ENCODE measurements around the gene ANAPC15.

Gene ANAPC15

DNA sequence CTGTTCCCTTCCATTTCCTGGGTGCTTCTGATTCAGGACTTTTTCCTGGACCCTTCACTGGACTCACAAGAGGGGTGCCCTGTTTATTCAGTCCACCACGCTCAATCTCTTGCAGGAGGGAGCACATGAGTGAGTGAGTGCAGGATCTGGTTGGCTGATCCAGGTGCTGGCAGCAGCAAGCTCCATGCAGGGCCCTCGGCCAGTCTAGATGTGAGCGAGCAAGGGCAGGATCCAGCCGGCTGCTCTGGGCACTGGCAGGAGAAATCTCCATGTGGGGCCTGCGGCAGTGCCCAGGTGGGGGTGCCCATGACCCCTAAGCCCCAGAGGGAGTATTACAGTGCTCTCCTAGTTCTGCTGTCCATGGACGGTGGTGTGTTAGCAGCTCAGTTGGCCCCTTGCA is 11.6 kb upstream of the ANAPC15 start:
- H3K4ac ChIP-seq (ENCODE audit: low read depth, low read length), result no peak overlapping the region
- H4K5ac ChIP-seq (ENCODE audit: low read length), result no peak overlapping the region
- no peak overlapping the region for H4K8ac ChIP-seq (ENCODE audit: low read depth, low read length)
- no peaks in the 10 kb centered on the region for H3K79me1 ChIP-seq (ENCODE audit: low read length)
- H3K36me3 ChIP-seq (ENCODE audit: control insufficient read depth, insufficient read depth, low read length), result no peaks in the 10 kb centered on the region
- H3K27ac ChIP-seq (ENCODE audit: low read depth, low read length), result no peak overlapping the region
- H2BK15ac ChIP-seq (replicated peaks; ENCODE audit: low read depth), result no peak overlapping the region
- H3K4me3 ChIP-seq (ENCODE audit: low read length), result no peak overlapping the region
- no peak overlapping the region for H3K4me2 ChIP-seq (ENCODE audit: low read length)
- no peak overlapping the region for H2AK5ac ChIP-seq (ENCODE audit: low read length)
- no peak overlapping the region for H3K9ac ChIP-seq (ENCODE audit: low read length)
- H3K18ac ChIP-seq (ENCODE audit: low read length), result no peak overlapping the region
- no peak for DNase-seq
- WGBS (ENCODE audit: extremely low coverage, insufficient coverage, low lambda C conversion rate), result no CpG with 5 or more reads among the region's 6 CpGs
- H3K4me1 ChIP-seq (ENCODE audit: control insufficient read depth, low read depth, low read length), result no peaks in the 10 kb centered on the region
- no peak overlapping the region for H2BK5ac ChIP-seq (ENCODE audit: low read length)
- H3K79me2 ChIP-seq (ENCODE audit: control insufficient read depth, insufficient read depth, low read length), result no peaks in the 10 kb centered on the region
- no peak overlapping the region for H3K23ac ChIP-seq (ENCODE audit: low read length)
- no peaks in the 10 kb centered on the region for H3K27me3 ChIP-seq (ENCODE audit: insufficient read depth, low read length, poor library complexity)
- no peak overlapping the region for H2BK120ac ChIP-seq (ENCODE audit: low read depth, low read length)
- H3K56ac ChIP-seq (ENCODE audit: low read length), result no peak overlapping the region

DNA sequence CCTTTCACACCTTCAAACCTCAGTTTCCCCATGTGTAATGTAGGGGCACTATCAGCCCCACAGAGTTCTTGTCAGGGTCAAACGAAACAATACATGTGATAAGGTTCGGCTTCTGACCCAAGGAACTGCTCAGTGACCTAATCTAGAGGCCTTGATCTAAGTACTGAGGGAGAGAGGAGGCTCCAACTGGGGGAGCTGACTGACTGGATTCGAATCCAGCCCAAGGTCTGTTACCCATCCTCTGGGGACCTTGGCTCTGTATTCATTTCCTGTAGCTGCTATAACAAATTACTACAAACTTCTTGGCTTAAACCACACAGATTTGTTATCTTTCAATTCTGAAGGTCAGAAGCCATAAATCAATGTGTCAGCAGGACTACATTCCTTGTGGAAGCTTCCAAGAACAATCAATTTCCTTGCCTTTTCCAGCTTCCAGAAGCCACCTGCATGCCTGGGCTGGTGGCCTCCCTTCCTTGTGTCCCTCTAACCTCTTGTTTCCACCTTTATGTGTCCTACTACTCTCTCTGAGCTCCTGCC is 10.7 kb upstream of the ANAPC15 start:
- no peak overlapping the region for H2BK5ac ChIP-seq (ENCODE audit: low read length)
- no peak overlapping the region for H2BK120ac ChIP-seq (ENCODE audit: low read depth, low read length)
- no peak overlapping the region for H3K4me3 ChIP-seq (ENCODE audit: low read length)
- H3K4me1 ChIP-seq (ENCODE audit: control insufficient read depth, low read depth, low read length), result no peaks in the 10 kb centered on the region
- H3K27me3 ChIP-seq (ENCODE audit: insufficient read depth, low read length, poor library complexity), result no peaks in the 10 kb centered on the region
- no peak overlapping the region for H3K9ac ChIP-seq (ENCODE audit: low read length)
- H3K23ac ChIP-seq (ENCODE audit: low read length), result no peak overlapping the region
- H3K79me2 ChIP-seq (ENCODE audit: control insufficient read depth, insufficient read depth, low read length), result no peaks in the 10 kb centered on the region
- no peak overlapping the region for H4K8ac ChIP-seq (ENCODE audit: low read depth, low read length)
- no peak for DNase-seq
- no peak overlapping the region for H3K4ac ChIP-seq (ENCODE audit: low read depth, low read length)
- H3K4me2 ChIP-seq (ENCODE audit: low read length), result no peak overlapping the region
- H3K36me3 ChIP-seq (ENCODE audit: control insufficient read depth, insufficient read depth, low read length), result no peaks in the 10 kb centered on the region
- no peaks in the 10 kb centered on the region for H3K79me1 ChIP-seq (ENCODE audit: low read length)
- H3K18ac ChIP-seq (ENCODE audit: low read length), result no peak overlapping the region
- no CpG with 5 or more reads among the region's 3 CpGs for WGBS (ENCODE audit: extremely low coverage, insufficient coverage, low lambda C conversion rate)
- H2AK5ac ChIP-seq (ENCODE audit: low read length), result no peak overlapping the region
- no peak overlapping the region for H3K27ac ChIP-seq (ENCODE audit: low read depth, low read length)
- no peak overlapping the region for H2BK15ac ChIP-seq (replicated peaks; ENCODE audit: low read depth)
- H3K56ac ChIP-seq (ENCODE audit: low read length), result no peak overlapping the region
- no peak overlapping the region for H4K5ac ChIP-seq (ENCODE audit: low read length)

DNA sequence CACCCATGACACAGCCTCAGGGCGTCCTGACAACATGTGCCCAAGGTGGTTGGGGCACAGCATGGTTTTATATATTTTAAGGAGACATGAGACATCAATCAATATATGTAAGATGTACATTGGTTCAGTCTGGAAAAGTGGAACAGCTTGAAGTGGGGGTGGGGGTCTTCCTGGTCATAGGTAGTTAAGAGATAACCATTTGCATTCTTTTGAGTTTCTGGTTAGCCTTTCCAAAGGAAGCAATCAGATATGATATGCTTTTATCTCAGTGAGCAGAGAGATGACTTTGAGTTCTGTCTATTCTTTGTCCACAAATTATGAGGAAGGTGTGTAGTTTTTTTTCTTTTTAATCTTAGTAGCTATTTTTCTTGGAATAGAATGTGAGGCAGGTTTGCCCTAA is 10.1 kb upstream of the ANAPC15 start:
- no peaks in the 10 kb centered on the region for H3K4me1 ChIP-seq (ENCODE audit: control insufficient read depth, low read depth, low read length)
- H3K79me1 ChIP-seq (ENCODE audit: low read length), result no peaks in the 10 kb centered on the region
- H3K27me3 ChIP-seq (ENCODE audit: insufficient read depth, low read length, poor library complexity), result no peaks in the 10 kb centered on the region
- H3K4me2 ChIP-seq (ENCODE audit: low read length), result no peak overlapping the region
- no peak overlapping the region for H3K4ac ChIP-seq (ENCODE audit: low read depth, low read length)
- H3K18ac ChIP-seq (ENCODE audit: low read length), result no peak overlapping the region
- no peak overlapping the region for H2BK15ac ChIP-seq (replicated peaks; ENCODE audit: low read depth)
- DNase-seq, result no peak
- H3K23ac ChIP-seq (ENCODE audit: low read length), result no peak overlapping the region
- H3K4me3 ChIP-seq (ENCODE audit: low read length), result no peak overlapping the region
- H4K8ac ChIP-seq (ENCODE audit: low read depth, low read length), result no peak overlapping the region
- H3K9ac ChIP-seq (ENCODE audit: low read length), result no peak overlapping the region
- no peak overlapping the region for H3K27ac ChIP-seq (ENCODE audit: low read depth, low read length)
- H4K5ac ChIP-seq (ENCODE audit: low read length), result no peak overlapping the region
- no peaks in the 10 kb centered on the region for H3K79me2 ChIP-seq (ENCODE audit: control insufficient read depth, insufficient read depth, low read length)
- no CpG with 5 or more reads among the region's 1 CpG for WGBS (ENCODE audit: extremely low coverage, insufficient coverage, low lambda C conversion rate)
- H3K56ac ChIP-seq (ENCODE audit: low read length), result no peak overlapping the region
- no peaks in the 10 kb centered on the region for H3K36me3 ChIP-seq (ENCODE audit: control insufficient read depth, insufficient read depth, low read length)
- no peak overlapping the region for H2BK120ac ChIP-seq (ENCODE audit: low read depth, low read length)
- no peak overlapping the region for H2BK5ac ChIP-seq (ENCODE audit: low read length)
- no peak overlapping the region for H2AK5ac ChIP-seq (ENCODE audit: low read length)

DNA sequence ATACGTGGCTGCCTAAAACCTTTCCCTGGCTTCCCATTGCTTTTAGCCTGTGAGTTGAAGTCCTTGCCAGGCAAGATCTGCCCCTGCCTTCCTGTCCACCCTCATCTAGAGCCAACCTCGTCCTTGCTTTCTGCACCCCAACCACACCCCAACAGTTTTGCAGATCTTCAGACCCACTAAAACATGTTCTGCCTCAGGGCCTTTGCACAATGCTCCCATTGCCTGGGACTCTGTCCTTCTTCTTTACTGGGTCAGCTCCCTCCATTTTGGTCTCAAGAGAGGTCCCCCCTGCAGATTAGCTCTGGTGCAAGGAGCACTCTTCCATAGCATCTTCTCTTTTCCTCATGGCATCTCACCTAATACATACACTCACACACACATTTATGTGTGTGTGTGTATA is 8.4 kb upstream of the ANAPC15 start:
- Histone ChIP-seq H3K4ac (ENCODE audit: low read depth, low read length) (no peak overlapping the region), H3K9ac (ENCODE audit: low read length) (no peak overlapping the region), H3K18ac (ENCODE audit: low read length) (no peak overlapping the region), H3K4me2 (ENCODE audit: low read length) (no peak overlapping the region), H3K4me3 (ENCODE audit: low read length) (no peak overlapping the region), H3K79me2 (ENCODE audit: control insufficient read depth, insufficient read depth, low read length) (no peaks in the 10 kb centered on the region), H2AK5ac (ENCODE audit: low read length) (no peak overlapping the region), H3K27ac (ENCODE audit: low read depth, low read length) (no peak overlapping the region), H3K56ac (ENCODE audit: low read length) (no peak overlapping the region), H2BK15ac (replicated peaks; ENCODE audit: low read depth) (no peak overlapping the region), H2BK5ac (ENCODE audit: low read length) (no peak overlapping the region), H3K4me1 (ENCODE audit: control insufficient read depth, low read depth, low read length) (no peaks in the 10 kb centered on the region), H3K27me3 (ENCODE audit: insufficient read depth, low read length, poor library complexity) (no peaks in the 10 kb centered on the region), H3K23ac (ENCODE audit: low read length) (no peak overlapping the region), H3K79me1 (ENCODE audit: low read length) (no peaks in the 10 kb centered on the region), H4K5ac (ENCODE audit: low read length) (no peak overlapping the region), H2BK120ac (ENCODE audit: low read depth, low read length) (no peak overlapping the region), H4K8ac (ENCODE audit: low read depth, low read length) (no peak overlapping the region), H3K36me3 (ENCODE audit: control insufficient read depth, insufficient read depth, low read length) (no peaks in the 10 kb centered on the region)
- no CpG with 5 or more reads among the region's 2 CpGs for WGBS (ENCODE audit: extremely low coverage, insufficient coverage, low lambda C conversion rate)
- no peak for DNase-seq

DNA sequence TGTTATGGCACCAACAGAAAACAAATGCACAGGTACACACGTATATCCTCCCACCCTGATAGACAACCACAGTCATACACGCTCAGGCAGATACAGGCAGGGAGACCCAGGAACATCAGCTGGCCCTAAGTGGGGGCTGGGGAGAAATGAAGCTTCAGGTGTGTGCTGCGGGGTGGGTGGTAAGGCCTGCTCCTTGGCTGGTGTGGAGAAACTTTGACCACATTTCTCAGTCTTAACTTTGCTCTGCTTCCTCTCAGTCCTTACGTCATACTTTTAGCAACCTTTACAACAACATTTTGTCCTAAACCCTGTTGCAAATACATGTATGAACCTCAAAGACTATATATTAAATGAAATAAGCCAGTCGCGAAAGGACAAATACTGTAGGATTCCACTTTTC is 6.7 kb upstream of the ANAPC15 start:
- Histone ChIP-seq H3K4me2 (ENCODE audit: low read length) (no peak overlapping the region), H3K4me3 (ENCODE audit: low read length) (no peak overlapping the region), H2BK5ac (ENCODE audit: low read length) (no peak overlapping the region), H3K36me3 (ENCODE audit: control insufficient read depth, insufficient read depth, low read length) (no peaks in the 10 kb centered on the region), H3K27me3 (ENCODE audit: insufficient read depth, low read length, poor library complexity) (no peaks in the 10 kb centered on the region), H3K4ac (ENCODE audit: low read depth, low read length) (no peak overlapping the region), H3K27ac (ENCODE audit: low read depth, low read length) (no peak overlapping the region), H2BK15ac (replicated peaks; ENCODE audit: low read depth) (no peak overlapping the region), H3K9ac (ENCODE audit: low read length) (no peak overlapping the region), H2AK5ac (ENCODE audit: low read length) (no peak overlapping the region), H3K4me1 (ENCODE audit: control insufficient read depth, low read depth, low read length) (no peaks in the 10 kb centered on the region), H3K79me1 (ENCODE audit: low read length) (no peaks in the 10 kb centered on the region), H3K79me2 (ENCODE audit: control insufficient read depth, insufficient read depth, low read length) (no peaks in the 10 kb centered on the region), H4K8ac (ENCODE audit: low read depth, low read length) (no peak overlapping the region), H3K18ac (ENCODE audit: low read length) (no peak overlapping the region), H3K56ac (ENCODE audit: low read length) (no peak overlapping the region), H3K23ac (ENCODE audit: low read length) (no peak overlapping the region), H4K5ac (ENCODE audit: low read length) (no peak overlapping the region), H2BK120ac (ENCODE audit: low read depth, low read length) (no peak overlapping the region)
- WGBS (ENCODE audit: extremely low coverage, insufficient coverage, low lambda C conversion rate), result no CpG with 5 or more reads among the region's 6 CpGs
- DNase-seq, result no peak

DNA sequence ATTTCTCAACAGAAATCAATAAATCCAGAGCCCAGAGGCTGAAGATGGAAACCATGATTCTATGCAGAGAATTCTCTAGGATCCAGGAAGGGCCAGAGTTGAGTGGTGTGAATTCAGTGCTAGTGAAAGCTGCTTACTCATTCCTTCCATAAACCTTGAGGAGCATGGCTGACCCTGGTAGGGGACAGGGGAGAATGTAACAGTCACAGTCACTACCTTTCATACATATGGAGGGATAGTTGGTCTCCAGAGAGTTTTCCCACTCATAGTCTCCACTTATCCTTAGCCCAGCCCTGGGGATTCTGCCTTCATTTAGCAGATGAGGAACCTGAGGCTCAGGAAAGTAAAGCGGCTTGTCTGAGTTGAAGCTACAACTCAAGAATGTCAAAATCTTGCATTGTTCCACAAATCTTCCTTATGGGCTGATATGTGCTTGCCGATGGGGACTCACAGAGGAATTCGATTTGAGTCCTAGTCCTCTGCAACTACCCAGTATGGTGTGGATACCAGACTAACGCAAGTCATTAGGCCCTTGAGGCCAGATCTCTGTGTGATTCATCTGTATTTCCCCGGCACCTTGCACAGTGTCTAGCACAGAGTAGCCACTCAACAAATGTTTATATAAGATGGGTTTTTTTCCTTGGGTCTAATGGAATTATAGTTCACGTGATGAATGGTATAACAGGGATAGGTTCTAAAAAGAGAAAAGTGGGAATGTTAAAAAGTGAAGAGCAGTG is 3.7 kb upstream of the ANAPC15 start:
- no peak overlapping the region for H4K5ac ChIP-seq (ENCODE audit: low read length)
- no peak overlapping the region for H2BK15ac ChIP-seq (replicated peaks; ENCODE audit: low read depth)
- no peak overlapping the region for H3K4me3 ChIP-seq (ENCODE audit: low read length)
- 100% methylated on average over 1 of the region's 6 CpGs for WGBS (ENCODE audit: extremely low coverage, insufficient coverage, low lambda C conversion rate)
- no peak overlapping the region for H2BK120ac ChIP-seq (ENCODE audit: low read depth, low read length)
- no peaks in the 10 kb centered on the region for H3K27me3 ChIP-seq (ENCODE audit: insufficient read depth, low read length, poor library complexity)
- no peak overlapping the region for H4K8ac ChIP-seq (ENCODE audit: low read depth, low read length)
- H3K4me2 ChIP-seq (ENCODE audit: low read length), result no peak overlapping the region
- H3K27ac ChIP-seq (ENCODE audit: low read depth, low read length), result no peak overlapping the region
- H3K4ac ChIP-seq (ENCODE audit: low read depth, low read length), result no peak overlapping the region
- H3K79me1 ChIP-seq (ENCODE audit: low read length), result no peaks in the 10 kb centered on the region
- no peaks in the 10 kb centered on the region for H3K36me3 ChIP-seq (ENCODE audit: control insufficient read depth, insufficient read depth, low read length)
- no peak overlapping the region for H3K18ac ChIP-seq (ENCODE audit: low read length)
- H3K23ac ChIP-seq (ENCODE audit: low read length), result no peak overlapping the region
- H3K56ac ChIP-seq (ENCODE audit: low read length), result no peak overlapping the region
- no peak overlapping the region for H3K9ac ChIP-seq (ENCODE audit: low read length)
- DNase-seq, result no peak
- no peak overlapping the region for H2BK5ac ChIP-seq (ENCODE audit: low read length)
- H3K4me1 ChIP-seq (ENCODE audit: control insufficient read depth, low read depth, low read length), result peaks cover 2% of the 10 kb centered on the region
- no peaks in the 10 kb centered on the region for H3K79me2 ChIP-seq (ENCODE audit: control insufficient read depth, insufficient read depth, low read length)
- no peak overlapping the region for H2AK5ac ChIP-seq (ENCODE audit: low read length)
